Stimulated activated naive CD4-positive, alpha-beta T cell (primary cell): Measurements from ENCODE around the gene AMH.
"Not testable (repeated sequence)": the region's sequence is repeated elsewhere in the genome, so short reads cannot be mapped to it uniquely, and the experiment has no call there.

Experiments
- DNase-seq, 6 experiments: peaks; one replicate each; lab custom pipeline; 2025; lab: John Stamatoyannopoulos, UW

Gene AMH

DNA sequence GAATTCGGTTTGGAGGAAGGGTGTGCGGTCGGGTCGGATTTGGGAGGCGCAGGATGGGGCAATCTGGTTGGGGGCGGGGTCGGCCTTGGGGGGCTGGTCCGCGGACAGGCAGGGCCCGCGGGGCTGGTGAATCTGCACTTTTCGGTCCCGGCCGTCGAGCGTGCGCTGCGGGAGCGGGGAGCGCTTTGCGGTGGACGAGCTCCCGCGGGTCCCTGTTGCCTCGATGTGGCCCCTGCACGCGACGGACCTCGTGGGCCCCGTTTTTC is 21.0 kb downstream of the AMH start:
- peak in 4 of 6 experiments; percentile 25 to 53 (median 45) for DNase-seq

GRCh38 chr19:2270423-2271233 is 21.5 kb downstream of the AMH start:
- peak; percentile 40 to 69 (median 62) for DNase-seq

DNA sequence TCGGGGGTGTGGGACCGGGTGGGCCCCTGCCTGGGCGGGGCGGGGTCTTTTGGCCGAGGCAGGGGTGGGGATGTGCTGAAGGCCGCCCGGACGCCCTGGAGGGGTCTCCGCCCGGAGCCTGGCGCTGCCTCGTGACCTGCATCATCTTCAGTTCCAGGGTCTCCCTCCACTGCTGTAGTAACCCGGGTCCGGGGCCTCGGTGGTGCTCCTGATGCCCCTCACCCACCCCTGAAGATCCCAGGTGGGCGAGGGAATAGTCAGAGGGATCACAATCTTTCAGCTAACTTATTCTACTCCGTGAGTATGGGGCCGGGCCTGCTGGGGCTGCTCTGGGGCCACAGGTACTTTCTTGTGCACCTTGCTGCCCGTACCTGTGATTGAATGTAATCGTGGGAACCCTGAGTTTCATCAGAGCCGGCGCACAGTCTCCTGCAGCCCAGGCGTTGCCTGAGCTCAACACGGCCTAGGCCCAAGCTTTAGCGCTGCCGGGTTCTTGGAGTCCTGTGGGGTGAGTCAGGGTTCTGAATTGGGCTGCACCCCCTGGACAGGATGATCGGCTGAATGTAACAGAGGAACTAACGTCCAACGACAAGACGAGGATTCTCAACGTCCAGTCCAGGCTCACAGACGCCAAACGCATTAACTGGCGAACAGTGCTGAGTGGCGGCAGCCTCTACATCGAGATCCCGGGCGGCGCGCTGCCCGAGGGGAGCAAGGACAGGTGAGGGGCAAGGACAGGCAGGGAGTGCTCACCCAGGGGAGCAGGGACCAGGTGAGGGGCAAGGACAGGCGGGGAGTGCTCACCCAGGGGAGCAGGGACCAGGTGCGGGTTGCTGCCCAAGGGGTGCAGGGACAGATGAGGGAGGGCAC is 22.3 kb downstream of the AMH start:
- DNase-seq: peak in 5 of 6 experiments; percentile 26 to 44 (median 43)

DNA sequence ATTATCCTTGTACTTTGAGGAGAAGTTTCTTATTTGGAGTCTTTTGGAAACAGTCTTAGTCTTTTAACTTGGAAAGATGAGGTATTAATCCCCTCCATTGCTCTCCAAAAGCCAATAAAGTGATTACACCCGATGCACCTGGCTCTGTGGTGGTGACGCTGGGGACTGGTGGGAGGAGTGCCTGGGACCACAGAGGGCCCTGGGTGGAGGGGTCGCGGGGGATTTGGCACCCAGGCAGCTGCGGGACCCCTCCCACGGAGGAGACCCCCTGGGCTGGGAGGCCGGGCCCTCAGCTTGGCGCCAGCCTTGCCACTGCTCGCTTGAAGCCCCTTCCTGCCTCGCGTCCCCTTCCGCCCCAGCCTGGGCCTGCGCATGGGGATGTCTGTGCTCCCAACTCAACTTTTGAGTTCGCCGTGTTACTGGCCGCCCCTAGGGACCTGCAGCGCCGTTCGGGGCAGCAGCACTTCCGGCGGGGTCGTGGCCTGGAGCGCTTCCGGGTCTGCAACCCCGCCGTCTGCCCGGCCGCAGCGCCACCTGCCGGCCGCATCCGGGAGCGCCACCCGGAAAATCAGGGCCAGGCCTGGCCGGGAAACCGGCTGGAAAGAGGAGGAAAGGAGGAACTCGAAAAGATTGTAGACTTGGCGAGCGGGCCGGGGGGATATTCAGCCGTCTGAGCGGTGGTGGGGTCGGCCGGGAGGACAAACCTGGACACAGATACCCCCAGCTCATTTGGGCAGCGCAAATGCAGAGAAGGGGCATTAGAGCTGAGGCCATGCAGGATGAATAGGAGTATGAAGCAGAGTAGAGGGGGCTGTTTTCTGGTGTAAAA is 24.4 kb downstream of the AMH start:
- peak; percentile 49 to 77 (median 68) for DNase-seq

GRCh38 chr19:2274185-2274711 is 25.1 kb downstream of the AMH start:
- DNase-seq: no peak

- peak; percentile 36 to 68 (median 53) for DNase-seq
Observed at GRCh38 chr19:2274931-2275535, 25.9 kb downstream of the AMH start.

DNA sequence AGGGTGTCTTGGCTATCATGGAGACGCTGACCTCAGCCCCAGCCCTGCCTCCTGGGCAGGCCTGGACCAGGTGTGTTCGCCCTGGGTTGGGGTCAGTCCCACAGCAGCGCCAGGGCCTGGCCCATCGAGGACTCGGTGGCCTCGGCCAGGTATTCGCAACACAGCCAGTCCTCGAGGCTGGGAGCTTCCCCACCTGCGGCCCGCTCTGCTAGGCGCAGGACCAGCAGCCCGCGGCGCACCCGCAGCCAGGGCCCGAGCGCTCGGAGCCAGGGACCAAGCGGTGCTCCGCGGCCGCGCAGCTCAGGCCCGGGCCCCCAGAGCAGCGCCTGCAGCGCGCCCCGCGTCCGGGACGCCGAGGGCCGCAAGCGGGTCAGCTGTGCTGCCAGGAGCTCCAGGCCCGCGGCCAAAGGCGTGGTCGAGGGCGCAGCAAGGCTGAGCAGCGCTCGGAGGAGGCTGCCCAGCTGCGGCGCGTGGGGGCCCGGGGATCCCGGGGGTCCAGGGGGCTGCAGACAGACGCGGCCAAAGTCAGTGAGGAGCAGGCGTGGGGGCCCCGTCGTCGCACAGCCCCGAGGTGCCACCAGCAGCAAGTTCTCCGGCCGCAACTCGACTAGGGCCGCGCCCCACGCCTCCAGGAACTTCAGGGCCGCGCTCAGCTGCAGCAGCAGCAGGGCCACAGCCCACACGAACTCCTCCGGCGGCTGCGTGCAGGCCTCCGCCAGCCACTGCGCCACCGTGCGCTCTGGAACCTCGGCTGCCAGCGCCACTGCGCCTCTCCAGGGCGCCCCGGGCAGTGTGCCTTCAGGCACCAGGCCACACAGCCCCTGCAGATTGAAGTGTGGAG is 26.7 kb downstream of the AMH start:
- no peak for DNase-seq

GRCh38 chr19:2276429-2276986 is 27.4 kb downstream of the AMH start:
- no peak for DNase-seq

DNA sequence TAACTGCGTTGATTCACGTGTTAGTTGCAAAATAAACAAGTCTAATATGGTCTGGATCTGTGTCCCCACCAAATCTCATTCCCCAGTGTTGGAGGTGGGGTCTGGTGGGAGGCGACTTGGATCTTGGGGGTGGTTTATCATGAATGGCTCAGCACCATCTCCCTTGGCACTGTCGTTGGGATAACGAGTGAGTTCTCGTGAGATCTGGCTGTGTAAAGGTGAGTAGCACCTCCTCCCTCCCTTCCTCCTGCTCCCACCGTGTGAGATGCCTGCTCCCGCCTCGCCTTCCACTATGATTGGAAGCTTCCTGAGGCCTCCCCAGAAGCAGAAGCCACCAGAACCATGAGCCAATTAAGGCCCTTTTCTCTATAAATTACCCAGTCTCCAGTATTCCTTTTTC is 28.0 kb downstream of the AMH start:
- no peak for DNase-seq

DNA sequence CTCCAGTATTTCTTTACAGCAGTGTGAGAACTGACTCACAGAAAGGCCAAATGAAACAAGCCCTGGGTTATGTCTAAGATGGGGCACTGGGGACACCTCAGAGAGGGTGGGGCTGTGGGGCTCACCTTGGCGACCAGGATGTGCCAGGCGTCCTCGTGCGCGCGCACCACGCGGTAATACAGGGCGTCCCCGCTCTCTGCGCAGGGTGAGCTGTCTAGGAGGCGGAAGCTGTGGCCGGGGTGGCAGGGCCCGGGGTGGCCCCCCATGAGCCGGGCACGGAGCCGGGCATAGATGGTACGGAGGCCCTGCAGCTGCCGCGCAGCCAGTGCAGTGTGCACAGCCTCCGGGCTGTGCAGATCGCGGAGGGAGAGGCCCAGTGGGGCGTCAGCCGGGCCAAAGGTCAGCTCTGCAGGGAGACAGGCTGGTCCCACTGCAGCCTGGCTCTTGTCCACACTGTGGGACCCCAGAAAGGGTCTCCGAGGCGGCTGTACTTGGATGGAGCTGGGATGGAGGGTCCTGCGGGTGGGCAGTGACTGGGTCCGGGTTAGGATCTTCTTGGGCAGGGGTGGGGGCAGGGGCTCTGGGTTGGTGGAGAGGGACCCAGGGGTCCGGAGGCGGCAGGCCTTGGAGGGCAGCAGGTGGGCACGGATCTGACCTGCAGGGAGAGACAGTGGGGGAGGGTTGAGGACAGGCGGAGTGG is 29.5 kb downstream of the AMH start:
- no peak for DNase-seq

GRCh38 chr19:2280633-2281264 is 31.6 kb downstream of the AMH start:
- no peak for DNase-seq

GRCh38 chr19:2281265-2282061 is 32.3 kb downstream of the AMH start:
- DNase-seq: not testable (repeated sequence)

DNA sequence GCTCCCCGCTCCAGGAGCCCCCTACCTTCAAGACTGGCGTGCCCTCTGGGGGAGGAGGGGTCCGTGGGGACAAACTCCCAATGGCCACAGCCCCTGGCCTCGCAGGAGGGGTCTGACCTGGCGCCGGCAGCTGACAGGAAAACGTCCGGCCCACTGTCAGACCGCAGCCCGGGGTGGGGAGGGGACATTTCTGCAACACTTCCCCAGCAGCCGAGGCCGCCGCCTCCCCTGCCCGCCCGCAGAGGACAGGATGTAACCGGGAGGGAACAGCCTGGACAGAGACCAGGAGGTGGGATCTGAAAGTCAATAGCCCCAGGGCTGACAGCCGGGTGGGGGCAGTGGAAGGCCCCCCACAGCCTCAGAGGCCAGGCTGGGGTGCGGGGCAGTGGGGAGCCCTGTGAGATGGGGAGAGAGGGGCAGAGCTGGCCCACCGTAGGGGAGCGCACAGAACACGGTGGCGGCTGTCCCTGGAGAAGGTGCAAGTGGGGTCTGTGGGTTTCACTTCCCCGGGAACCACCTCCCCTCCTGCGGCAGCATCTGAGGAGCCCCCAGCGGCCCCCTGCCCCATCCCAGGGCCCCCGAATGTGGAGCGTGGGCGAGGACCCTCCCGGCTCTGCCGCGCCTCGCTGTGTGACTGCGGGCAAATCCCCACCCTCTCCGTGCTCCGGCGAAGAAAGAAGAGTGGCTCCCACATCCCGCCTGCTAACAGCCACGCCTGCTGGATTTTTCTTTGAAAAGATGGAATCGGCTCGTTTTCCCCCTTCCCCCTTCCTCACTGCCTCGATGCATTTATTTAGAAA is 33.1 kb downstream of the AMH start, which contains the start of gene PEAK3:
TSS of gene PEAK3 (minus strand) at position 114 of the 800 bp plus-strand sequence. CDS start 1,244 bp downstream, outside the sequence.
- peak in 1 of 6 experiments; percentile 36 for DNase-seq

- no peak for DNase-seq
Observed at GRCh38 chr19:2282862-2283237, 33.7 kb downstream of the AMH start.

DNA sequence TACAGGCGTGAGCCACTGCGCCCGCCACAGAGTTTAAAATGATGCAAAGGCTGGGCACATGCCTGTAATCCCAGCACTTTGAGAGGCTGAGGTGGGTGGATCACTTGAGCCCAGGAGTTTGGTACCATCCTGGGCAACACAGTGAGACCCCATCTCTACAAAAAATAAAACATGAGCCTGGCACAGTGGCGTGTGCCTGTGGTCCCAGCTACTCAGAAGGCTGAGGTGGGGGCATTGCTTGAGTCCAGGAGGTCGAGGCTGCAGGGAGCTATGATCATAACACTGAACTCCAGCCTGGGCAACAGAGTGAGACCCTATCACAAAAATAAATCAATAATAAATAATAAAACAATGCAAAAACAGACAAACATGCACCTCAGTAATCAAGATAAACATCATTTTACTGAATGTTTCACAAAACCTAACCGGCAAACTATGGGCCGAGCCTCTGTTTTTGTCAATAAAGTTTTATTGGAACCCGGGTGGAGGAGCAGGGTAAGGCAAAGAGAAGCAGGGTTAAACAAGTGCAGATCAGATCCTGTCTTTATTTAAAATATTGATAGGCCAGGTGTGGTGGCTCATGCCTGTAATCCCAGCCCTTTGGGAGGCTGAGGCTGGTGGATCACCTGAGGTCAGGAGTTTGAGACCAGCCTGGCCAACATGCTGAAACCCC is 34.8 kb downstream of the AMH start:
- no peak for DNase-seq

GRCh38 chr19:2286402-2287140 is 37.4 kb downstream of the AMH start:
- no peak for DNase-seq
